Prostate gland (tissue), 2 donors: ENCODE data around the gene TMEM154. TPM values are rescaled to one million over a fixed set of nuclear protein-coding genes. Genes with fewer than 3 reads are reported as not detected.

Source experiments
- DNase-seq: peaks from one replicate; pipeline ENCODE4 v3.0.0-alpha.2; 2019; ENCODE audit warnings: low spot score
- H3K27ac ChIP-seq, 2 donors: fragments of 200-600 bp; sonication (generic); 2 replicates each; pipeline ENCODE4 v1.5.1; 2017 to 2019
- H3K27me3 ChIP-seq: fragments of 200-600 bp; sonication (generic); replicated peaks from 2 replicates; pipeline ENCODE4 v1.5.1; 2019; ENCODE audit not compliant: insufficient read depth
- H3K36me3 ChIP-seq, 2 donors: fragments of 200-600 bp; sonication (generic); 1 replicate in 1 of 2; 2 replicates in 1 of 2; pipeline versions ENCODE4 v1.5.1 to v1.8.1; 2017 to 2019
- H3K4me1 ChIP-seq: fragments of 200-600 bp; sonication (generic); replicated peaks from 2 replicates; pipeline ENCODE4 v1.5.1; 2019
- H3K4me3 ChIP-seq, 2 donors: fragments of 200-600 bp; sonication (generic); 2 replicates each; pipeline ENCODE4 v1.5.1; 2017 to 2019
- H3K9me3 ChIP-seq: fragments of 200-600 bp; sonication (generic); 2 replicates; pipeline ENCODE4 v1.5.1; 2017
- CTCF ChIP-seq, 4 experiments: fragments of 200-600 bp in 2 of 4; fragments of 450-650 bp in 2 of 4; sonication (generic) in 2 of 4; IDR thresholded peaks; 1 replicate in 3 of 4; 2 replicates in 1 of 4; pipeline ENCODE4 v1.5.1; 2016 to 2019; ENCODE audit warnings: antibody characterized with exemption in 4 of 4, mild to moderate bottlenecking in 2 of 4, moderate library complexity in 2 of 4
- POLR2A ChIP-seq: fragments of 450-650 bp; IDR thresholded peaks from one replicate; pipeline ENCODE4 v1.6.1; 2016; ENCODE audit warnings: antibody characterized with exemption, mild to moderate bottlenecking
- POLR2AphosphoS5 ChIP-seq: sonication (generic); formaldehyde crosslinking; IDR thresholded peaks from one replicate; pipeline ENCODE4 v1.6.1; 2017; ENCODE audit warnings: antibody characterized with exemption
- WGBS: methylation state at CpG from one replicate; pipeline ENCODE4 v1.1.5; 2018; 5-methylcytosine and 5-hydroxymethylcytosine counted together
- intact Hi-C: fragments of 100-400 bp; cut with DNase I; formaldehyde crosslinking; loops from one replicate; pipeline ENCODE4 v1.14.2; 2022
- total RNA-seq, 2 donors: library from RNA; depleted of rRNA; stranded (reverse); fragments of >200 nt; gene quantifications; one replicate each; pipeline ENCODE4 v1.1.0, GENCODE V29; 2016

Gene TMEM154
- total RNA-seq, 2 donors from 2014 or later, result 2.6 to 2.7 TPM

DNA sequence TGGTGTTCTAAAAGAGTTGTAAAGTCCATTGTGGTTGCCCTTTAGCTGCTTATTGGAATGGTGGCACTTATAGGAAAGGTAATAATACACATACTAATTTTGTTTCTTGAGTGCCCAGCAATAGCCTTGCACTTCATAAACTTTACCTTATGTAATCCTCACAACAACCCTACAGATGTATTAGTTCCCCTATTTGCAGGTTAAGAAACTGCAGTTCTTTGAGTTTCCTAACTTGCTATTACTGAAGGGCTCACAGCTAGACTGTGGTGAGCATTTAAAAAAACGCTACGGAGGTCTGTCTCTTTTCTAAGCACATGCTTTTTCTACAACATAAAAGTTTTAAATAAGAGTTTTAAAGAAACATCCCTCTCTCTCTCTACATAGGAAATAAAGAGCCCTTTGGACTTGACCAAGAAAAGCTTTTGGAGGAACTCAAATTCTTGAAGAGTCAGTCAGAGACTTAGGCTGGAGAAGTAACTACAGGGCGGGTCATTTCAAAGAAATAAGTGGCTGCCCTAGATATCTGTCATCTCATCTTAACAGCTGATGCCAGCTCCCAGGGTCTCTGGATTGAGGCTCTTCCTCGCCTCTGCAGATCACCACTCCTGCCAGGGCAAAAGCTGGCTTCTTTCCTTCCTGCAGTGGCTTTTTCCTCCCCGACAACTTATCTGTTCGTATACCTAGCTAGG lies 101.9 kb downstream of the TMEM154 start:
- no peaks in the 10 kb centered on the region for H3K27me3 ChIP-seq
- DNase-seq, result no peak
- no peaks in the 10 kb centered on the region for H3K9me3 ChIP-seq
- no peaks in the 10 kb centered on the region for H3K4me1 ChIP-seq
- 61% methylated on average over 6 of the region's 6 CpGs for WGBS
- H3K27ac ChIP-seq, result no peak overlapping the region
- intact Hi-C loops, result no loop called here
- TF ChIP-seq CTCF (IDR thresholded peaks at IDR 0.05) (no peak), POLR2AphosphoS5 (no peak), POLR2A (no peak)
- H3K36me3 ChIP-seq, result no peaks in the 10 kb centered on the region
- H3K4me3 ChIP-seq, result no peak overlapping the region

DNA sequence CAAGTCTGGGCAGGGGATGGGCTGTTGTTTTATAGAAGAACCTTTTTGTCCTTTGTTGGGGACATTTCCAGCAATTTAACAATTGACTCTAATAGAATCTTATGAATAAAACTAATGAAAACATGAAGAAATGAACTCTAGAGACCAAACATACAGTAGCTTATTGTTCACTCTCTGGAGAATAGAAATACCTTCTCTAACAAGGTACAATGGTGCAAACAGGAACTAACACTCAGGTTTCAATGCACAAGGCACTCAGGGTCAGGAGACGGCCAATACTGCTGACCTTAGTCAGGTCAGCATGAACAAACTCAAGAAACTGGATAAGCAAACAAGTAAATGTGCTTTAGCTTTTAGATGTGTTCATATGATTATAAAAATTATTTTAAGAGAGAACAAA lies 104.3 kb downstream of the TMEM154 start:
- intact Hi-C loops, result no loop called here
- H3K27ac ChIP-seq, result no peak overlapping the region
- WGBS, result 42% methylated on average over 1 of the region's 1 CpG
- no peaks in the 10 kb centered on the region for H3K36me3 ChIP-seq
- H3K4me1 ChIP-seq, result no peaks in the 10 kb centered on the region
- H3K9me3 ChIP-seq, result no peaks in the 10 kb centered on the region
- no peak overlapping the region for H3K4me3 ChIP-seq
- H3K27me3 ChIP-seq, result no peaks in the 10 kb centered on the region
- TF ChIP-seq CTCF (IDR thresholded peaks at IDR 0.05) (no peak), POLR2AphosphoS5 (no peak), POLR2A (no peak)
- no peak for DNase-seq

DNA sequence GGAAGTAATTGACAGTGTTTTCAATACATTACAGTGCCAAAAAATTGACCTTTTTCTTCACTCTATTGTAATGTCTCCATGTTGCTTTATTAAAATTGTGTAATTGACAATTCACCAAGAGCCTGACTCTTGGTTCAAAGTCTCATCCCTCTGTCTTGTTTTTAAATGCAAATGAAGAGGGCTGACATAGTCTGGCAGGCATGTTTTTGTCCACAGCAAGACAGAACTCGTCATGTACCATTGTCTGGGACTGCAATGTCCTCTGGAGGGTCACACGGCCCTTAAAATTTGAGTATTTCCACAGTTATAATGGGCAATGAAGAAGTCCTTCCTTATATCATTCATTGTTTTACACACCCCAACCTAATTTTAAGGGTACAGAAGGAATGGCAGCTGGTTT lies 105.9 kb downstream of the TMEM154 start:
- Histone ChIP-seq H3K9me3 (no peaks in the 10 kb centered on the region), H3K27me3 (no peaks in the 10 kb centered on the region), H3K36me3 (no peaks in the 10 kb centered on the region), H3K4me1 (no peaks in the 10 kb centered on the region), H3K4me3 (no peak overlapping the region), H3K27ac (no peak overlapping the region)
- TF ChIP-seq CTCF (IDR thresholded peaks at IDR 0.05), result no peak
- no peak for TF ChIP-seq POLR2AphosphoS5
- no peak for TF ChIP-seq POLR2A
- DNase-seq, result no peak
- intact Hi-C loops, result no loop called here
- WGBS, result 88% methylated on average over 2 of the region's 2 CpGs

DNA sequence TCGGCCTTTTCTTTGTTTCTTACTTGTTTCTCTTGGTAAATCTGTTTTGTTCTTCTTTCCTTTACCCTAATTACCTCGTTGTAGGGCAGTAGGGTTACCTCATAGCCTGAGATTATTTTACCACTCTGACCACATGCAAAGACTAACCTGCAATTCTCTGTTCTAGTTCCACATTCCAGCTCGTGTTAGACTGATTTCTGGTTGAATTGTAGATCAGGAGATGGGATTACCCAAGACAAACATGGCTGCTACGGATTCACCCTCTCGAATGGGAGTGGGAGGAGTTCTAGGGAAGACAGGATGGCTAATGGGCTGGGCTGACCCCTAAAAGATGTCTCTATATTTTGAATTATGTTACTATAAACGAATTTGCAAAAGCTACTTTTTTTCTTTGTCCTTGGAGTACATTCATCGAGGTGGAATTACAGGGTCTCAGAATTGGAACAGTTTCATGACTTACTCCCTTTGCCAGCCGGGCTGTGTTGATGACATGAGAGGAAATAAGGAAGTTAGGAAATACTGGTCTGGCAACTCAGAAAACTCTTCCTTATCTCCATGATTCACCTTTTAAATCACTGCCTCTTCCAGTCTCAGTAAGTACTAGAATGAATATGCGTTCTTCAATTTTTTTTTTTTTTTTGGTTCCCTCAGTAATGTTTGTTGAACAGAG lies 107.2 kb downstream of the TMEM154 start:
- Histone ChIP-seq H3K36me3 (no peaks in the 10 kb centered on the region), H3K4me3 (no peak overlapping the region), H3K27ac (no peak overlapping the region), H3K27me3 (no peaks in the 10 kb centered on the region), H3K4me1 (no peaks in the 10 kb centered on the region), H3K9me3 (no peaks in the 10 kb centered on the region)
- WGBS, result 44% methylated on average over 9 of the region's 9 CpGs
- intact Hi-C loops, result no loop called here
- DNase-seq, result no peak
- TF ChIP-seq POLR2A (no peak), POLR2AphosphoS5 (no peak), CTCF (IDR thresholded peaks at IDR 0.05) (no peak)

GRCh38 chr4:152571770-152572169 lies 108.0 kb downstream of the TMEM154 start:
- 88% methylated on average over 1 of the region's 1 CpG for WGBS
- TF ChIP-seq POLR2AphosphoS5, result no peak
- DNase-seq, result no peak
- no peaks in the 10 kb centered on the region for H3K27me3 ChIP-seq
- no peaks in the 10 kb centered on the region for H3K9me3 ChIP-seq
- H3K27ac ChIP-seq, result no peak overlapping the region
- H3K36me3 ChIP-seq, result no peaks in the 10 kb centered on the region
- H3K4me3 ChIP-seq, result no peak overlapping the region
- no peaks in the 10 kb centered on the region for H3K4me1 ChIP-seq
- intact Hi-C loops, result no loop called here
